Heart left ventricle (tissue), 16 donors: Measurements from ENCODE around the gene RBBP5. TPM values are rescaled to one million over a fixed set of nuclear protein-coding genes. Genes with fewer than 3 reads are reported as not detected.

Experiments used
- ATAC-seq, 4 donors: fragments of 200-7000 bp; cut with Tn5 transposase; one replicate each; pipeline ENCODE4 v1.9.1; 2020 to 2022; ENCODE audit warnings: moderate library complexity in 4 of 4, mild to moderate bottlenecking in 3 of 4, moderate number of reproducible peaks in 1 of 4
- DNase-seq, 5 donors: peaks; one replicate each; pipeline ENCODE4 v3.0.0-alpha.2; 2020
- H3K27ac ChIP-seq, 12 donors: fragments of 200-600 bp; sonication (generic) in 4 of 12; one replicate each; pipeline versions ENCODE4 v1.5.0 to v1.8.0; 2016 to 2022; ENCODE audit warnings: mild to moderate bottlenecking in 2 of 12
- H3K27me3 ChIP-seq, 9 donors: fragments of 200-600 bp; sonication (generic) in 2 of 9; one replicate each; pipeline versions ENCODE4 v1.5.1 to v1.8.0; 2016 to 2022; ENCODE audit warnings: mild to moderate bottlenecking in 3 of 9
- H3K36me3 ChIP-seq, 9 donors: fragments of 200-600 bp; sonication (generic) in 2 of 9; one replicate each; pipeline versions ENCODE4 v1.5.0 to v1.8.0; 2018 to 2022; ENCODE audit warnings: mild to moderate bottlenecking in 2 of 9
- H3K4me1 ChIP-seq, 12 donors: fragments of 200-600 bp; sonication (generic) in 4 of 12; one replicate each; pipeline versions ENCODE4 v1.5.0 to v1.8.0; 2016 to 2022; ENCODE audit warnings: mild to moderate bottlenecking in 3 of 12
- H3K4me3 ChIP-seq, 12 donors: fragments of 200-600 bp; sonication (generic) in 4 of 12; one replicate each; pipeline versions ENCODE4 v1.5.0 to v1.8.0; 2017 to 2022; ENCODE audit warnings: mild to moderate bottlenecking in 9 of 12, moderate library complexity in 4 of 12
- H3K9me3 ChIP-seq, 12 donors: fragments of 200-600 bp; sonication (generic) in 4 of 12; one replicate each; pipeline versions ENCODE4 v1.5.0 to v1.8.0; 2016 to 2022; ENCODE audit warnings: mild to moderate bottlenecking in 1 of 12
- CTCF ChIP-seq, 12 donors: fragments of 200-600 bp; sonication (generic) in 4 of 12; IDR thresholded peaks; one replicate each; pipeline versions ENCODE4 v1.5.0 to v1.8.0; 2018 to 2022; ENCODE audit warnings: antibody characterized with exemption in 12 of 12, mild to moderate bottlenecking in 5 of 12
- POLR2A ChIP-seq, 2 donors: fragments of 450-650 bp; IDR thresholded peaks; one replicate each; pipeline ENCODE4 v1.6.1; 2017; ENCODE audit warnings: antibody characterized with exemption in 2 of 2, mild to moderate bottlenecking in 2 of 2, moderate library complexity in 2 of 2
- WGBS, 4 donors: extraction: QIAGEN DNeasy Blood & Tissue Kit in 2 of 4; methylation state at CpG; one replicate each; pipeline versions ENCODE4 v1.1.5 to v1.1.7; 2013 to 2018; 5-methylcytosine and 5-hydroxymethylcytosine counted together
- intact Hi-C, 10 donors: fragments of 100-400 bp; cut with DNase I; formaldehyde crosslinking; loops; one replicate each; pipeline versions ENCODE4 v1.11.1 to v1.14.2; 2022
- polyA plus RNA-seq, 2 donors: library from polyadenylated mRNA; stranded (reverse); fragments of 200-250 nt; gene quantifications; one replicate each; pipeline ENCODE4 v1.2.3, GENCODE V29; 2013
- total RNA-seq, 9 donors: library from RNA; depleted of rRNA in 2 of 9; stranded (reverse); fragments of >200 nt in 2 of 9; fragmentation: NEBNext Ultra II Directional in 3 of 9; extraction: Animal tissue kit (Norgen Biotek cat#: 25700) in 3 of 9; gene quantifications; one replicate each; pipeline versions ENCODE4 v1.1.0 to v1.2.4, GENCODE V29; 2016 to 2023
- donor health status: ischemic (EF 13 %, LVEDD 7.1; RV severe dilation, severe dysfunction).
- donor health status: healthy with polysubstance abuse.
- donor health status: DM: no; HTN: yes; CAD: no.
- donor health status: DM: no; HTN: no; CAD: no.
- donor health status: ischemic (EF 25% LVEDD 6.9; RV normal size, moderate dysfunction).
- donor health status: ischemic (EF 25% LVEDD 5.7; RV mildly dilated, moderate dysfunction).
- donor health status: healthy.
- donor health status: DM: yes; HTN: yes; CAD: no.
- donor health status: ischemic (EF 35%, LVEDD 5.7; RV mildly dilated, moderate dysfunction).
- donor health status: nonischemic (EF 11% LVEDD 7.7; RV severe dilation, severe dysfunction).
- donor health status: DM: yes; HTN: yes; CAD: no.
- donor health status: PGD.
- donor health status: ischemic (EF 29% LVEDD 5.4; RV normal size, mild dysfunction).
- donor health status: nonischemic (EF 23%, LVEDD 6.1; RV moderate dilation, normal function).

Gene RBBP5
- total and polyA plus RNA-seq, 11 donors = 3.8 to 12.1 (median 9.5) TPM

- H3K4me1 ChIP-seq = peaks cover 7 to 31% (median 26%) of the 10 kb centered on the region in 12 donors
- 21 to 37% (median 29%) methylated on average over 9 of the region's 9 CpGs for WGBS, 4 donors
- H3K9me3 ChIP-seq = no peaks in the 10 kb centered on the region
- peaks cover 0 to 20% (median 11%) of the 10 kb centered on the region in 9 donors for H3K36me3 ChIP-seq
- H3K4me3 ChIP-seq = peak overlapping the region; percentile 68 to 96 (median 81)
- peak overlapping the region; percentile 89 to 98 (median 94) for H3K27ac ChIP-seq
- ATAC-seq = peak in 2 of 4 donors; percentile 2 to 10
- DNase-seq = no peak
- intact Hi-C loops = loop anchor here in 6 of 10 donors (1.0 to 10.0 kb wide), 5 partner anchors 88 to 135 kb away; partner anchors contain the start of genes DSTYK (in 1 of the 6) and TMCC2 (in 1 of the 6)
- no peaks in the 10 kb centered on the region for H3K27me3 ChIP-seq
- TF ChIP-seq POLR2A (IDR thresholded peaks at IDR 0.05) (no peak), CTCF (IDR thresholded peaks at IDR 0.05) (peak in 1 of 12 donors; percentile 2)
These were observed 708 bp upstream of the RBBP5 start for GRCh38 chr1:205122489-205122882.

- Histone ChIP-seq H3K36me3 (peaks cover 0 to 54% (median 42%) of the 10 kb centered on the region in 9 donors), H3K27me3 (no peaks in the 10 kb centered on the region), H3K4me1 (peaks cover 7 to 31% (median 26%) of the 10 kb centered on the region in 12 donors), H3K9me3 (no peaks in the 10 kb centered on the region), H3K4me3 (no peak overlapping the region), H3K27ac (no peak overlapping the region)
- DNase-seq (no peak), ATAC-seq (no peak)
- intact Hi-C loops = no loop called here
- WGBS, 4 donors = 80 to 92% (median 85%) methylated on average over 2 of the region's 2 CpGs
- TF ChIP-seq POLR2A (IDR thresholded peaks at IDR 0.05) (no peak), CTCF (IDR thresholded peaks at IDR 0.05) (no peak)
These were observed 3.0 kb downstream of the RBBP5 start for GRCh38 chr1:205118752-205119151.

- H3K4me1 ChIP-seq = no peaks in the 10 kb centered on the region
- no peak overlapping the region for H3K27ac ChIP-seq
- no peak overlapping the region for H3K4me3 ChIP-seq
- H3K36me3 ChIP-seq = peaks cover 0 to 98% (median 93%) of the 10 kb centered on the region in 9 donors
- DNase-seq (no peak), ATAC-seq (no peak)
- no peaks in the 10 kb centered on the region for H3K27me3 ChIP-seq
- TF ChIP-seq POLR2A (IDR thresholded peaks at IDR 0.05) = no peak
- TF ChIP-seq CTCF (IDR thresholded peaks at IDR 0.05) = no peak
- intact Hi-C loops = no loop called here
- H3K9me3 ChIP-seq = no peaks in the 10 kb centered on the region
These were observed 10.4 kb downstream of the RBBP5 start for GRCh38 chr1:205111354-205111753.

- no peak overlapping the region for H3K4me3 ChIP-seq
- WGBS, 4 donors = 78 to 99% (median 93%) methylated on average over 5 of the region's 5 CpGs
- H3K27ac ChIP-seq = no peak overlapping the region
- no peaks in the 10 kb centered on the region for H3K4me1 ChIP-seq
- TF ChIP-seq CTCF (IDR thresholded peaks at IDR 0.05) (no peak), POLR2A (IDR thresholded peaks at IDR 0.05) (no peak)
- ATAC-seq (no peak), DNase-seq (no peak)
- H3K36me3 ChIP-seq = peaks cover 0 to 99% (median 93%) of the 10 kb centered on the region in 9 donors
- H3K9me3 ChIP-seq = no peaks in the 10 kb centered on the region
- intact Hi-C loops = no loop called here
- no peaks in the 10 kb centered on the region for H3K27me3 ChIP-seq
These were observed 12.1 kb downstream of the RBBP5 start for GRCh38 chr1:205109711-205110110.
